ENCODE results near the gene ORMDL2. TPM values are rescaled to one million over a fixed set of nuclear protein-coding genes. Genes with fewer than 3 reads are reported as not detected.
"Not testable (repeated sequence)": the region's sequence is repeated elsewhere in the genome, so short reads cannot be mapped to it uniquely, and the experiment has no call there.

ORMDL2 gene
- total RNA-seq, 2 experiments from 2014 or later: 29.8 to 32.4 TPM

DNA sequence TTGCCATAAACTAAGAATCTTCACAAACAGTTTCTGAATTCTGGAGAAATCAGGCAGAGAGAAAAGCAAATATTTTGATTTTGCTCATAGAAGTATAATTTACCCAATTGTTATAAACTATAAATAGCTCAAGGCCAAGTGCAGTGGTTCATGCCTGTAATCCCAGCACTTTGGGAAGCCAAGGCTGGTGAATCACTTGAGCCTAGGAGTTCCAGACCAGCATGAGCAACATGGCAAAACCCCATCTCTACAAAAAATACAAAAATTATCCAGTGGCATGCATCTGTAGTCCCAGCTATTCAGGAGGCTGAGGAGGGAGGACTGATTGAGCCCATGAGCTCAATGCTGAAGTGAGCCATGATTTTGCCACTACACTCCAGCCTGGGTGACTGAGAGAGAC, 44.4 kb downstream of the ORMDL2 start:
- no peak overlapping the region for H3K4me3 Mint-ChIP-seq
- DNase-seq: no peak
- H3K27ac Mint-ChIP-seq: no peak overlapping the region
- no peaks in the 10 kb centered on the region for H3K4me1 Mint-ChIP-seq
- H3K36me3 Mint-ChIP-seq: no peaks in the 10 kb centered on the region
- H3K9me3 Mint-ChIP-seq: peaks cover 5% of the 10 kb centered on the region
- no peaks in the 10 kb centered on the region for H3K27me3 Mint-ChIP-seq

GRCh38 chr12:55862931-55863330, 45.1 kb downstream of the ORMDL2 start:
- H3K27me3 Mint-ChIP-seq, H3K27ac Mint-ChIP-seq, H3K4me3 Mint-ChIP-seq, H3K9me3 Mint-ChIP-seq, H3K4me1 Mint-ChIP-seq, DNase-seq, H3K36me3 Mint-ChIP-seq: not testable (repeated sequence)

DNA sequence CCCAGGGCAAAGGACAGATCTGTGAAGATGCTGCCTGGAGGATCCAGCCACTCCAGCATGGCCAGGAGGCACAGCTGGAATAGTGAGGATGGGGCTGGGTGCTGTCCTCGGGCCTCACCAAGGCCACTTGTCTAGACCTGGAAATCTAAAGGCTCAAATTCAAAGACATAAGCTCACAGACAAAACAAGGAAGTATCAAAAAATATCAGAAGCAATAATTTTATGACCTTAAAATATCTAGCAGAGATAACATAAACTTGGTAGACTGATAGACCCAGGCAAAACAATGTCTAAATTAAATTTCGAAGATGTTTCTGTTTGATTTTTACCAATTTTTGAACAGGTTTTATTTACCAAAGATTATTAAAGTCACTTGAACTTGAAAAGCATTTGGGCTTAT, 47.5 kb downstream of the ORMDL2 start:
- H3K36me3 Mint-ChIP-seq: no peaks in the 10 kb centered on the region
- peaks cover 5% of the 10 kb centered on the region for H3K9me3 Mint-ChIP-seq
- H3K27ac Mint-ChIP-seq: no peak overlapping the region
- H3K27me3 Mint-ChIP-seq: no peaks in the 10 kb centered on the region
- no peak for DNase-seq
- no peak overlapping the region for H3K4me3 Mint-ChIP-seq
- H3K4me1 Mint-ChIP-seq: no peaks in the 10 kb centered on the region

DNA sequence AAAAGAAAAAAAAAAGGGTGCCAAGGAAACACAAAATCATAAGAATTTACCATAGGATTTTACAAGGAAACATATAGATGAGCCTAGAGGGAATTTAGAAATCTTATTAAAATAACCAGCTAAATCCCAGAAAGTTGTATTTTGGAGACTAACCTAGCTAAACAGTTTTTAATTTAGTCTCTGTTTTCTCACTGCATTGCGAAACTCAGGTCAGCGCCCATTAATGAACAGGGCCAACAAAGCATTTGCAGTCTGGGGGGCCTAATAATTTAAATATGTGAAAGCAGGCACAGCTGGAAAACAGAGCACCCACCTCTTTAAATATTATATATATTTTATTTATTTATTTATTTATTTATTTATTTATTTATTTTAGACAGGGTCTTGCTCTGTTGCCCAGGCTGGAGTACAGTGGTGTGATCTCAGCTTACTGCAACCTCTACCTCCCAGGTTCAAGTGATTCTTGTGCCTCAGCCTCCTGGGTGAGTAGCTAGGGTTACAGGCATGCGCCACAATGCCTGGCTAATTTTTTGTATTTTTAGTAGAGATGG, 48.7 kb downstream of the ORMDL2 start:
- not testable (repeated sequence) for DNase-seq, H3K36me3 Mint-ChIP-seq, H3K27me3 Mint-ChIP-seq, H3K4me3 Mint-ChIP-seq, H3K4me1 Mint-ChIP-seq, H3K27ac Mint-ChIP-seq, H3K9me3 Mint-ChIP-seq

Other genes with a start within 250 kb of the ORMDL2 start
- gene OR2AP1, start 245.6 kb upstream of the ORMDL2 start, total RNA-seq: not detected
- gene OR10P1, start 181.1 kb upstream of the ORMDL2 start, total RNA-seq: not detected
- gene ITGA7, start 110.1 kb upstream of the ORMDL2 start, total RNA-seq: 1 to 10 TPM; 3.3 to 3.7 TPM
- 10 to 100 TPM; 81.9 to 88.4 TPM for gene BLOC1S1, start 102.0 kb upstream of the ORMDL2 start, total RNA-seq
- 1 to 10 TPM; 4.2 to 6.7 TPM for gene RDH5, start 97.6 kb upstream of the ORMDL2 start, total RNA-seq
- 100 to 1,000 TPM; 113 to 117 TPM for gene CD63, start 89.0 kb upstream of the ORMDL2 start, total RNA-seq
- 10 to 100 TPM; 11.9 to 12.9 TPM for gene GDF11, start 74.9 kb upstream of the ORMDL2 start, total RNA-seq
- 100 to 1,000 TPM in 1 of 2 experiments, 10 to 100 TPM in 1; 99.6 to 104 TPM for gene SARNP, start 317 bp upstream of the ORMDL2 start, total RNA-seq
- gene DNAJC14, start 11.5 kb downstream of the ORMDL2 start, total RNA-seq: 10 to 100 TPM; 33.1 to 35.5 TPM
- not detected for gene MMP19, start 24.9 kb downstream of the ORMDL2 start, total RNA-seq
- 10 to 100 TPM; 33.3 to 34.9 TPM for gene PYM1, start 109.9 kb downstream of the ORMDL2 start, total RNA-seq
- 100 to 1,000 TPM; 236 TPM for gene DGKA, start 113.1 kb downstream of the ORMDL2 start, total RNA-seq
- gene PMEL, start 148.0 kb downstream of the ORMDL2 start, total RNA-seq: under 1 TPM; 0.25 to 0.28 TPM
- gene CDK2, start 148.8 kb downstream of the ORMDL2 start, total RNA-seq: 100 to 1,000 TPM; 111 to 120 TPM
- gene RAB5B, start 156.0 kb downstream of the ORMDL2 start, total RNA-seq: 10 to 100 TPM; 24.5 to 25.3 TPM
- 1 to 10 TPM; 4.6 to 4.9 TPM for gene SUOX, start 179.2 kb downstream of the ORMDL2 start, total RNA-seq
- 10 to 100 TPM; 22.5 to 22.9 TPM for gene IKZF4, start 203.0 kb downstream of the ORMDL2 start, total RNA-seq
- 10 to 100 TPM; 45.1 to 47.7 TPM for gene RPS26, start 223.9 kb downstream of the ORMDL2 start, total RNA-seq

All from activated naive CD8-positive, alpha-beta T cell treated with anti-CD3 and anti-CD28 coated beads for 36 hours (primary cell).